Omental fat pad (tissue), 4 donors: Measurements from ENCODE around the gene ARHGAP30. TPM values are rescaled to one million over a fixed set of nuclear protein-coding genes. Genes with fewer than 3 reads are reported as not detected.

Source experiments
- ATAC-seq: fragments of 150-250 bp; one replicate; pipeline ENCODE4 v1.9.1; 2016; ENCODE audit warnings: mild to moderate bottlenecking, moderate library complexity; ENCODE audit not compliant: low FRiP score
- DNase-seq: peaks from one replicate; pipeline ENCODE4 v3.0.0-alpha.2; 2019; ENCODE audit warnings: low spot score
- total RNA-seq, 4 donors: library from RNA; depleted of rRNA; stranded (reverse); fragments of >200 nt; gene quantifications; one replicate each; pipeline ENCODE4 v1.1.0, GENCODE V29; 2016
- TF ChIP-seq, protein P1 (sequence below), 3 donors: fragments of 450-650 bp; IDR thresholded peaks; one replicate each; pipeline ENCODE4 v1.5.1; 2016 to 2017; ENCODE audit warnings: antibody characterized with exemption in 3 of 3, mild to moderate bottlenecking in 3 of 3, moderate library complexity in 2 of 3

ARHGAP30 gene
- total RNA-seq, 4 donors from 2014 or later: 9.8 to 32.3 (median 24.7) TPM

DNA sequence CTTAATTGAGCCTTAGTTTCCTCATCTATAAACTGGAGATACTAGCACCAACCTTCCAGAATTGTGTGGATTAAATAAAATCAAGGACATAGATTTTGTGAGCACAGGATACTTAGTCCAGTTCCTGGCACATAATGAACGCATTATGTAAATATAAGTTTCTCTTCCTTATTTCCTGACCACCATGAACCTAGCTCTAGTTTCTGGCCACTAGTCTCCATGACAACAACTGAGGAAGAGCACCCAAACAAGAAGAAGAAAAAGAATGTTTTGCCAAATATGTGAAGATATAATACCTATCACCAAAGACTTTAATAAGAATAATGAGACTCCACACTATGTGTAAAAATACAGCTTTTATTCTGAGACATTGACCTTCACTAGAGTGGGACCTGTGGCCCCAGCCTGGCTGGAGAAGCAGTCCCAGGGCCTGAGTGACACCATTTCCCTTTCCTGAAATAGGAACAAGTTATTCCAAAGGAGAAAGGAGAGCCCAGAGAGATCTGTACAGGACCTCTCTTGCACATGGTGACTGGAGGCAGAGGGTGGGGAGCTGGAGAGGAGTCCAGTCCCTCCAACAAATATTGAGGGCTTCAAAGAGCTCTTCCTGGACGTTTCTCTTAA is 23.0 kb downstream of the ARHGAP30 start:
- DNase-seq (no peak), ATAC-seq (no peak)
- TF ChIP-seq, protein P1, sequence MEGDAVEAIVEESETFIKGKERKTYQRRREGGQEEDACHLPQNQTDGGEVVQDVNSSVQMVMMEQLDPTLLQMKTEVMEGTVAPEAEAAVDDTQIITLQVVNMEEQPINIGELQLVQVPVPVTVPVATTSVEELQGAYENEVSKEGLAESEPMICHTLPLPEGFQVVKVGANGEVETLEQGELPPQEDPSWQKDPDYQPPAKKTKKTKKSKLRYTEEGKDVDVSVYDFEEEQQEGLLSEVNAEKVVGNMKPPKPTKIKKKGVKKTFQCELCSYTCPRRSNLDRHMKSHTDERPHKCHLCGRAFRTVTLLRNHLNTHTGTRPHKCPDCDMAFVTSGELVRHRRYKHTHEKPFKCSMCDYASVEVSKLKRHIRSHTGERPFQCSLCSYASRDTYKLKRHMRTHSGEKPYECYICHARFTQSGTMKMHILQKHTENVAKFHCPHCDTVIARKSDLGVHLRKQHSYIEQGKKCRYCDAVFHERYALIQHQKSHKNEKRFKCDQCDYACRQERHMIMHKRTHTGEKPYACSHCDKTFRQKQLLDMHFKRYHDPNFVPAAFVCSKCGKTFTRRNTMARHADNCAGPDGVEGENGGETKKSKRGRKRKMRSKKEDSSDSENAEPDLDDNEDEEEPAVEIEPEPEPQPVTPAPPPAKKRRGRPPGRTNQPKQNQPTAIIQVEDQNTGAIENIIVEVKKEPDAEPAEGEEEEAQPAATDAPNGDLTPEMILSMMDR (IDR thresholded peaks at IDR 0.05): no peak

DNA sequence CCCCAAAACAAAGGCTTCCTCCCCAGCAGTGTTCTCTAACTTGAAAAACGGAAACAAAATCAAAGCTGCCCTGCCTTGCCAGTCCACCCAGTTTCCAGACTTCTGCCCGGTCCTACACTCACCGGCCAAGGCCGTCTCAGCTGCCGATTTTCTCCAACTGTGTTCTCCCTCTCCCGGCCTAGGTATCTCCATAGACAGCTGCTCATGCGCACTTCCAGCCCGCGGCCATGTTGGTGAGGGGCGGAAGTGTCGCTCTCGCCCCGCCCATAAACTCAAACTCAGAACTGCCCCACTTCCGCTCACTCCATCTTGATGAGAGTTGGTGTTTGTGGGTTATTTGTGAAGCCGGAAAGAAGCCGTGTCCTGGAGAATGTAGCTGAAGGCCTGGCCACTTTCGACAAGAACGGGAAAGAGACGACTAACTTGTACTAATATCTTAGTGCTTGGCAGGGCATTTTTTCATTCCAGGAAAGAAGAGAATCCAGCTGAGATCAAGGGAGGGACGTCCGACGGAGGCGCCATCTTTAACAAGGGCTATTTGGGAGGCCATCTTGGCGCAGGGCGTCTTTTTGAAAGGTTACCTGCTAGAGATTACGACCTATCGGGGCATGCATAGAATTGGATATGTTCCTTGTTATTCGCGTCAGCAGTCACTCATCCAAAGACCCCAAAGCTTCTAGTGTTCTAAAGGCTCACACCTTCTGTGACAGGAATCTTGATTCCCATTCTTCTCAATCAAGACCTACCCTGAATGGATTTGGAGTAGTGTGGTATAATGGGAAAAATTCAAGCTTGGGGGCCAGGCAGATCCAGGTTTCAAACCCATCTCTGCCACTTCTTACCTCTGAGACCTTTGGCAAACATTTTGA is 23.7 kb downstream of the ARHGAP30 start, which contains the start of gene USF1:
TSS of gene USF1 (minus strand) at position 242 of the 869 bp plus-strand sequence. CDS start 2,702 bp downstream, outside the sequence.
- peak; percentile 78 for DNase-seq
- peak; percentile 97 for ATAC-seq
- TF ChIP-seq, protein P1 (IDR thresholded peaks at IDR 0.05): no peak

DNA sequence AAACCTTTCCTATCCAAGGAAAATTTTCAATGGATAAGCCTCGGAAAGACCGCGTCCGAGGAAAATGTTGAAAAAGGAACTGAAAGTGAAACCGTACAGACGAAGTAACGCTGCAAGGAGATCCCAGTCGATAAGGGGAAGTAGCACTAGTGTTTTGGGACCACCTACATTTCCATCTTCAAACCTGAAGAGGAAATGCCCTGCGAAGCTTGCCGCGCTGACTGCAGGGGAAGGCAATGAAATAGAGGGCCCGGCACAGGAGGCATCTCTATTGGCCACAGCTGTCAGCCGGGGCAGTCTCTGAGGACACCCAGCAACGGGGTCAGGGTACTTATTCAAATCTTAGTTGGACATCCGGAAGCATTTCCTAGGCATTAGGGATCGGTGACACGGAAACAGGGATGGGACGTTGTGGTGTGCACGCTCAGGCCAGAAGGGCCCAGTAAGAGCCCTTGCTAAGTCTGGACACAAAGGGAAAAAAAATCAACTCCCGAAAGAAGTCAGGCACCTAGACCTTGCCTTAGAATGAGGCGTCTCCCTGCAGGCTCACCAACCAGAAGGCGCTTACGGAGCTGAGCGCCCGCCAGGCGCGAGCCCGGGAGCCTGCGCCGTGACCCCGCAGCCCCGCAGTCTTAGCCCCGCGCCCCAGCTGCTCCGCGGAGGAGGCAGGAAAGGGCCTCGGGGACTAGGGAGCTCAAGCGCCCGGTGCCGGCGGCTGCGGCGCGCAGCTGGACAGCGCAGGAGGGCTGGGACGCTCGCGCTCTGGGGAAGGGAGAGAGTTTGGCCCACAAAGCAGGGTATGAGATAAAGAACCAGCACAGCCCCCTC is 24.6 kb downstream of the ARHGAP30 start:
- DNase-seq (no peak), ATAC-seq (peak; percentile 60)
- TF ChIP-seq, protein P1 (IDR thresholded peaks at IDR 0.05): no peak

DNA sequence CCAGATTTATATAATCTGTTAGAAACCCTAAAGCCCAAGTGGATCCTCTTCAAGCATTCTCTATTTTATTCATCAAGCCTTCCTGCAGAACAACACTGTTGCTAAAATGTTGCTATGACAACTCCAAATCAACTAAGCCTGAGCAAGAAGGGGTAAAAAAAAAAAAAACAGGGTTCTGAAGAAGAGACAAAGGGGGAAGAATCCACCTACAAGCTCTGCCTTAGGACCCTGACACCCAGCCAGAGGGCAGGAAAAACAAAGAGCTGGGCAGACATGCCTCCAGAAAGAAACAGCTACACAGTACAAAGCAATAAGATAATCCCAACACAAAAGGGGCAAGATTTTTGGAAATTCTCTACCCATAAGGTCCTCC is 25.2 kb downstream of the ARHGAP30 start:
- no peak for DNase-seq
- ATAC-seq: no peak

DNA sequence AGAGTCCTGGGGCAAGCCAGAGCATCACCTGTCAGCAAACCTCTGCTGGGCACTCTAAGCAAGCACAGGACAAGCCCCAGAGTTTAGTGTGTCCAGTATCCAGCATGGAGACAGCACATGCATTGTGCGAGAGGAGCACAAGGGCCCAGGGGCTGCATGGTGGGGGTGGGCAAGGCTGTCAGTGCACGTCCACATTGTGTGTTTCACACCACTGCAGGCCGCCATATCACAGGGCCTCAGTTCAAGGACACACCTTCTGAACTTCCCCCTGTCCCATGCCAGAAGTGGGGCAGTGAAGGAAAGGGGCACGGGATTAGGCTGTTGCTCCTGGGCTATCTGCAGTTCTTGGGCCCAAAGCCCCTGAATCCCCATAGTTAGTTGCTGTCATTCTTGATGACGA is 30.1 kb downstream of the ARHGAP30 start:
- DNase-seq (no peak), ATAC-seq (no peak)
- TF ChIP-seq, protein P1 (IDR thresholded peaks at IDR 0.05): no peak

More for the DNA sequence above, 25.2 kb downstream of the ARHGAP30 start:
- TF ChIP-seq, protein P1 (IDR thresholded peaks at IDR 0.05): no peak

DNA sequence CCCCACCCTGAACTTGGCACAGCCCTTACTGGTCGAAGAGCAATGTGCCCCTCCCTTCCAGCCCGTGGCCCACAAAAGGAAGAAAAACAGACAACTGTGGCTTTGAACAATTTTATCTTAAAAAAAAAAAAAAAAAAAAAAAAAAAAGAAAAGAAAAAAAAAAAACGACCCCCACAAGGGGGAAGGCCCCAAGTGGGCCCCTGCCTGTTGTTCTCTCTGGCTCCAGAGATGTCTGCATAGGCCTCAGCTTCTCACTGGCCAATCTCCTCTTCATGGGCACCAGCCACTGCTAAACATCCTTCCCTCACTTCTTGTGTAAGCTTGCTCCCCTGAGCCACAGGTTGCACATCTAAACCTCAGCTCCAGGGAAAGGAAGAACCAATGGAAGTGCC is 30.5 kb downstream of the ARHGAP30 start:
- TF ChIP-seq, protein P1 (IDR thresholded peaks at IDR 0.05): no peak
- DNase-seq (no peak), ATAC-seq (no peak)
